HG02623 (cell line): Measurements from ENCODE around the gene ZNF653.

Experiments used
- ATAC-seq: cut with Tn5 transposase; IDR thresholded peaks from one replicate; pipeline ENCODE4 v1.9.1; 2021; ENCODE audit warnings: moderate library complexity; ENCODE audit not compliant: unreplicated experiment

ZNF653 gene

DNA sequence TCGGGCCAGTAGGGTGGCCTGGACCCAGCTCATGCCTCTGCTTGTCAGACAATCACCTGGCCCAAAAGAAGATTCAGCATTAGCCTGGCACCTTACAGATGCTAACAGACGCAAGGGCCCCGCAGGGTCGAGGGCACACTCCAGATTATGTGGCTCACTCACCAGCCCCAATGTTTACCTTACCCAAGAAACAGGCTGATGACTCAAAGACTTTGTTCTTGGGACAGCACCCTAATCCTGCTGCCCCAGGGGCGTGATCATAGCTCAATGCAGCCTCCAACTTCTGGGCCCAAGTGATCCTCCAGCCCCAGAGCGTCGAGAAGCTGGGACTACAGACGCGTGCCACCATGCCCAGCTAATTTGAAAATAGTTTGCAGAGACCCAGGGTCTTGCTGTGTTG lies 13.5 kb upstream of the ZNF653 start:
- ATAC-seq = no peak

DNA sequence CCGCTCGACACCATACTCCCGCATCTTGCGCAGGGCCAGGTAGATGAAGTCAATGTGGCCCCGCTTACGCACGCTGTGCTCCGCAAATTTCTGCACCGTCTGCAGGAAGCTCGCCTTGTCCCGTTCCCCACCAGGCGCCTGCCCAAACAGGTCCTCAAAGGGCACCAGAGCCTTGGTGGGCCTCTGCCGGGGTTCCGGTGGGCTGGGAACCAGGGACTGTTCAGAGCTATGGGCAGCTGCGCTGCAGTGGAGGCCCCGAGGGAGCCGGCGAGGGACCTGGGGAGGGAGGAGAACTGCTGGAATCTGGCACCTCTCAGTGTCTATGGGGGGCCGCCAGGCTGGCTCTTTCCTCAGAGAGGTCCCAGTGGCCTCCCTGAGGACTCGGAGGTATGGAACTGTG lies 8.3 kb upstream of the ZNF653 start:
- no peak for ATAC-seq

DNA sequence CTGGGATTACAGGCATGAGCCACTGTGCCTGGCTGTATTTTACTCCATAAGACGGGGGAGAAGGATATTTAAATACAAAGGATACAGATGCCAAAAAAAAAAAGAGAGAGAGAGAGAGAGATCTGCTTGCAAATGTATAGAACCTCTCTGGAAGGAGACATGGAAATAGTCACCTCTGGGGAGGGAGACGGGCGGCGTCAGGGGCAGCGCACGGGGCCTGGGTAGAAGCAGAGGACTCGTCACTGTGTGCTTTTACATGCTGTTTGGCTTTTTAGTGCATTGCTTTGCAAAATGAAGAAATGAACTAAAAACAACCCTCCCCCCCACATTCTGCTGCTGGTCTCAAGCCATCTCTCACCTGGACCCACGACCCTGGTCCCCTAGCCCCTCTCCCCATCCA lies 4.8 kb upstream of the ZNF653 start:
- no peak for ATAC-seq

DNA sequence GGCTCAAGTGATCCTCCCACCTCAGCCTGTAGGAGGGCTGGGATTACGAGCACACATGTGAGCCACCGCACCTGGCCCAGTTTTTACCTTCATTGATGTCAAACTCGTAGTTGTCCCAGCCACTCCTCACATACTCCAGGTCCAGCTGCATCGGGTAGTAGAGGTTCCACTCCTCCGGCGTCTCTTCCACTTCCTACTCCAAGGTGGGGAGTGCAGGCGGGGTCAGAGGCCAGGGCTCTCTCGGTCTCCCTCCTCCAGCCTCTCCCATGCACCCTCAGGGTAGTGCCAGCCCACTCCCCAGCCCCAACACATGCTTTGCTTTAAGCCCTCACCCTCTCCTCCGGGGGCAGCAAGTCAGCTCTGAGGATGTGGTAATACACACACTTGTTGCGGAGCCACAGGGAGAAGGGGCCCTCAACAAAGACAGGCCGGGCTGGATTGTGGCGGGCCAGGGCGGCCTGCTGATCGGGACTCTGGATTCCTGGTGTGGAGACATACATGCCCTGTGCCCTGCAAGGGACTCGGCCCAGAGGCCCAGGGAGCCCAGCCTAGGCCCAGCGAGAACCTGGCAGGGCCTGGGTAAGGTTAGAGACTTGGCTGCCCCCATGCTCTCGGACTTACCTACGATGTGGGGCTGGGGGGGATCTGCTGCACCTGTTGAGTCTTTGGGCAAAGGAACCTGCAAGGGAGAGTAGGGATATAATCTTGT lies 1.9 kb upstream of the ZNF653 start:
- no peak for ATAC-seq

DNA sequence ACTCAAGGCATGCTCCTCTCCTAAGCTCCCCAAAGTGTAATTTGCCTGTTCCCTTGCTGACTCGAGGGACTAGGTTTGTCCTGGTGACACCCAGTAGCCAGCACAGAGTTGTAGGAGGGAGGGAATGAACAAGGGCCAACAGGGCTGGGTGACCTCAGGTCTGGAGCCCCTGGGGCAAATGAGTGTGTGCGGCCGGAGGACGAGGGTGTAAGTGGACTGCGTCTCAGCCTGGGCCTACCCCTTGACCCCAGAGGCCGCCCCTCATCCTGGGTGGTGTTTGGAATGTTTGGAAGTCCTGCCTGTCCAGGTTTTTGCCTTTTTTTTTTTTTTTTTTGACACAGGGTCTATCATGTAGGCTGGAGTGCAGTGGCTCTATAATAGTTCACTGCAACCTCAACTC lies 1.3 kb upstream of the ZNF653 start:
- no peak for ATAC-seq

DNA sequence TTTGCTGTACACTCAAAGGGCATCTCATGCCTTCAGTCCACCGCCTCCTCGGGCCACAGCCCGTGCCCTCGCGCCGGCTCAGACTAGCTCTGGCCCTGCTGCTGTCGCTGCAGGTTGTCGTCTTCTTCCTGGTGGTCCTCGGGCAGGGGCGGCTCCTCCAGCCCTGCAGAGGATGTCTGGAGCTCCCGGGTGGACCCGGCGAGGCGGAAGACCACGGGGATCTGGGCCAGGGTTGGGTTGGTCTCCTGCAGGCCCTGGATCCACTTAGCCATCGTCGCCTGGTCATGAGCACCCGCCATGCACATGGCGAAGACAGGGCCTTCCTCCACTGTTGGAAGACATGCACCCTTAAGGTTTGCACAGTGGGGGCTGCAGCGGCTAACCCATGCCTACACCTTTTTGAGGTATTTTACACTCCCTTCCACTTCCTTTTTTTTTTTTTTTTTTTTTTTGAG lies 489 bp upstream of the ZNF653 start:
- ATAC-seq = peak; percentile 5

DNA sequence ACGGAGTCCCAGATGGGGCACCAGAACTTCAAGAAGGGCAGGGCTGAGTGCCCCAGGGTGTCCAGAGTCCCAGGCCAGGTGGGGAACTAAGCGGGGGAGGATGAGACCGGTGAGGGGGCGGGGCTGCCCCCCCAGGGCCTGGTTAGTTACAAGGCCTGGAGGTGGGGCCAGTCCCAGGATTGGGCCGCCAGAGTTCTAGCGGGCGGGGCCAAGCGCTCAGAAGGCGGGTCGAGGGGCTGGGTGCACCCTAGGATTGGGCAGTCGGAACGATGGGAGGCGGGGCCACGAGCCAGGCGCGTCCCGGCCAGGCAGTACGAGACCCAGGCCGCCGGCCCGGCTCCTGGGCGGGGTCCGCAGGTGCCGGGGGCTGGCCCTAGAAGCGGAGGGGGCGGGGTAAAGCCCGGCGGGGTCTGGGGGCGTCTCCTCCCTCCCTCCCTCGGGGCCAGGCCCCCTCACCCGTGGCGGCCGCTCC lies 571 bp downstream of the ZNF653 start:
- peak; percentile 86 for ATAC-seq

DNA sequence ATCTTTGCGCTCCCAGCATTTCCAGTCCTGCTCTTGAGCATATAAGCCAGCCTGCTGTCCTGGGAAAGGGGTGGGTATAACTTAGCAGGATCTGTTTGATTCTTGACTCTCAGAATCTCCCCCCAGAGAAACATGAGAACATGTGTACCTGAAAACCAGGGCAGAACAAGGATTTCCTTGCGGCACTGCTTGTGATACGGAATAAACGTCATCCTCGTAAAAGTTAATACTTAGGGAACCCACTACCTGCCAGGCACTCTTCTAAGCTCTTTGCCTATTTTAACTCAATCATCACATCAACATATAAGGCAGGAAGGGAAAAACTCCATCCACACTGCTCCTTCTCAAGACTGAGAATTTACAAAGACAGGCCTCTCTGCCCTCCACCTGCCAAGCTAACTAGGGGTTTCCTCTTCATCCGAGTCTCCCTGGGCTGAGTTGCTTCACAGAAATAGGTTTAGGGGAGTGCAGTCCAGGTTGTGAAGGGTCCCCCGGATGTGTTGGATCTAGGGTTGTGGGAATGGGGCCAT lies 1.1 kb downstream of the ZNF653 start:
- no peak for ATAC-seq

DNA sequence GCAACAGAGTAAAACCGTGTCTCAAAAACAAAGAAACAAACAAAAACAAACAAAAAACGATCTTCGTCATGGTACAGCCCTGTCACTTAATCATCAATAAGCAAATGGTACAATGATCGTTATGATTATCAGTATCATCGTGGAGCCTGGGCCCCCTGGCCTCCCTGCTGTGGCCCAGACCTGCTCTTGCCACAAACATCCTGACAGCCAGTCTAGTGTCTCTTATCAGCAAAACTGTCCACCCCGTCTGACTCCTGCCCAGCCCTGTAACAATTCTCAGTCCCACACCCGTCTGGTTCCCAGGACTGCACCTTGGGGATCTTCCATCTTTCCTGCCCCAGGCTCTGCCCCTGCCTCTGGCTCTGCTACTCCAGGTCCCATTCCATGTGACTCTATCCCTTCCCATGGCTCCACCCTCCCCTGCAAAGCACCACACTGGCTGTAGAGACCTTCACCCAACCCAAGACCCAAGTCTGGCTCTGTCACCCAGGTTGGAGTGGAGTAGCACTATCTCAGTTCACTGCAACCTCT lies 5.7 kb downstream of the ZNF653 start:
- ATAC-seq = no peak

DNA sequence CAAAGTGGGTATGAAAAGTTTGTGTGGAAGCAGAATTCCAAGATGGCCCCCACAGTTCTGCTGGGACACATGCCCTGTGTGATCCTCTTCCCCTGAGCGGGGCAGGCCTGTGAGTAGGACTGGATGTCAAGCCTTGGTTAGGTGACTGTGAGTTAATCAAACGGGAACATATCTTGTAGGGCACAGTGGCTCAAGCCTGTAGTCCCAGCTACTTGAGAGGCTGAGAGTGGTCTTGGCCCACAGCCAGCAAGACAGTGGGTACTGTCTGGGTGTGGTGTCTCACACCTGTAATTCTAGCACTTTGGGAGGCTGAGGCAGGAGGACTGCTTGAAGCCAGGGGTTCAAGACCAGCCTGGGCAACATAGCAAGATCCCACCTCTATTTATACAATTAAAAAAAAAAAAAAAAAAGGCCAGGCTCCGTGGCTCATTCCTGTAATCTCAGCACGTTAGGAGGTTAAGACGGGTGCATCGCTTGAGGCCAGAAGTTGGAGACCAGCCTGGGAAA lies 6.4 kb downstream of the ZNF653 start:
- no peak for ATAC-seq

DNA sequence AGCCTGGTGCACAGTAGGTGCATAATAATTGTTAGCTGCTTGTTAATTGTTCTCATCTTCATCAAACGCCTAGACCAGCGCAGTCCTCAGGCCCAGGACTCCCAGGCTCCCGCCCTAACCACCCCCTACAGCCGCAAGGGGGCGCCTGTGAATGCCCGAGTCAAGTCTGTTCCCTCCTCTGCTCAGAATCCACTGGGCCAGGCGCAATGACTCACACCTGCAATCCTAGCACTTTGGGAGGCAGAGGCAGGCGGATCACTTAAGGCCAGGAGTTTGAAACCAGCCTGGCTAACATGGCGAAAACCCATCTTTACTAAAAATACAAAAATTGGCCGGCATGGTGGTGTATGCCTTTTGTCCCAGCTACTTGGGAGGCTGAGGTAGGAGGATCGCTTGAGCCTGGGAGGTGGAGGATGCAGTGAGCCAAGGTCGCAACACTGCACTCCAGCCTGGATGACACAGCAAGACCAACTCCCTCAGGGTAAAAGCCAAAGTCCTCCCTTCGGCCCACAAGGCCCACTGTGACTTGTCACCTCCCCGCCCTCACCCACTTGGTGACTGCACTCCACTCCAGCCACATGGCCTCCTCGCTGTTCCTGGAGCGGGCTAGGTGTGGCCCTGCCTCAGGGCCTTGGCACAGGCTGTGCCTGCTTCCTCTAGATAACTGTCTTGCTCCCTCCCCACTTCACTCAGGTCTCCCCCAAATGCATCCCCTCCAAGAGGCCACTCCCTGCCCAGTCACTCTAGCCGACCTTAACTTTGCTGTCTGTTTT lies 9.1 kb downstream of the ZNF653 start:
- no peak for ATAC-seq

DNA sequence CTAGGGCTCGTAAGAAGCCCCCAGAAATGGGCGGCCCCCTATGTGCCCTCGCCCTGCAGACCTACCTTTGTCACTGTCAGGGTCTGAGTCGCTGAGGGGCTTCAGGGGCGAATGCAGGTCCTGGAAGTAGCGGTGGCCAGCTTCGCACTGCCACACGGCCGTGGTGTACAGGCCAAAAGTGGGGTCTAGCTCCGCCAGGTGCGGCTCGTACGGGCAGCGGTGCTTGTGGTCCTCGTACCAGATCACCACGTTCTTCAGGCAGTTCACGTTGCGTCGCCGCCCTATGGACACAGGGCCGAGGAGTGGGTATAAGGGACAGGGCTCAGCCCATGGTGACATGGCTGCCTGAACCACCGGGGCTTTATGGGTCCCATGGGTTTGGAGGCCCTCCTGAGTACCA lies 9.8 kb downstream of the ZNF653 start:
- ATAC-seq = no peak

DNA sequence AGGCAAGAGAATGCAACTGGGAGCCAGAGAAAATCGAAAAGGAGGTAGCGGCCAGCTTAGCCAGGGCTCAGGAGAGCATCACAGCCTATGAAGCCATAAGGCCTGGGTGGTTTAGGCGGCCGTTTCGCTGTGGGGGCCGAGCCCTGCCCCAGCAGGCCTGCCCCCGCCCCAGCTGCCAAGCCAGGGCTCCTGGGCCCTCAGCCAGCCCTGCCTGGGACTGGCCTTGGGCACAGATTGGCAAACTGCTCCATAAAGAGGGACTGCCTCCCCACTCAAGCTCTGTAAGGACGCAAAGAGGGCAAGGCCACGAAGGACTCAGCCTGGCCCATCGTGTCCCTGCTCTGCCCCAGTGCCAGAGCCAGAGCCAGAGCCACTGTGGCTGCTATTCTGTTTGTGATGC lies 10.2 kb downstream of the ZNF653 start:
- no peak for ATAC-seq

DNA sequence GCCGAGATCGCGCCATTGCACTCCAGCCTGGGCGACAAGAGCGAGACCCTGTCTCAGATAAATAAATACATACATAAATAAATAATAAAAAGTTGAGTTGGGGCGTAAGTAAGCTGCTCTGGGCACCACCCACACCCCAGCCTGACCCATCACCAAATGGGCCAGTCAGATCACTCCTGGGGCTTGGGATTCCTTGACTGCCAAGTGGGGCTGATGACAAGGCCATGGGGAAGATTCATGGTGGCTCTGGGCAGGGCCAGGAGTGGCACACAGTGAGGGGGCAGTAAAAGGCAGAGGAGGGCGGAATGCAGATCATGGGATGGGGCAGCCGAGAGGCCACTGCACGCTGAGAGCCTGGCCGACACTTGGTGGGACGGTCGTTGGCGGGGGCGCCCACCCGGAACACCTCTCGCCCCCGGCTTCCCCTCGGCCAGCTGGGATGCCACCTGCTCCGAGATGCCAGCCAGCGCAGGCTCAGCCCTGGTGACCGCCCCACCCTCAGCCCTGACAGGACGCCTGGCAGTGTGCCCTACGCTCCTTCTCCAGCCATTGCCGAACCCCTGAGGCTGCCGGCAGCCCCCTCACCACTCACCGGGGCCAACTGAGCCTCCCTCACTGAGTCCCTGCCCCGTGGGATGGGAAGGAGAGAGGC lies 10.9 kb downstream of the ZNF653 start:
- ATAC-seq = no peak

DNA sequence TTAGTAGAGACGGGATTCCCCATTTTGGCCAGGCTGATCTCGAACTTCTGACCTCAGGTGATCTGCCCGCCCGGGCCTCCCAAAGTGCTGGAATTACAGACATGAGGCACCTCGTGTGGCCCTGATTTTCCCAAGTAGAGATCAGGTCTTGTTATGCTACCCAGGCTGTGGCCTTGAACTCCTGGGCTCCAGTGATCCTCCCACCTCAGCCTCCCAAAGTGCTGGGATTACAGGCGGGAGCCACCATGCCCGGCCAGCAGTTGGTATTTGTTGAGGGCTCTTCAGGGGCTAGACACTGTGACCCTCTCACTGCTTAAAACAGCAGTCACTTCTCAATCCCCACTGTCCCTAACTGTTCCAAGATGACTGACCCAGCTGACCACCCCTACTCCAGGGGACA lies 16.3 kb downstream of the ZNF653 start:
- no peak for ATAC-seq

DNA sequence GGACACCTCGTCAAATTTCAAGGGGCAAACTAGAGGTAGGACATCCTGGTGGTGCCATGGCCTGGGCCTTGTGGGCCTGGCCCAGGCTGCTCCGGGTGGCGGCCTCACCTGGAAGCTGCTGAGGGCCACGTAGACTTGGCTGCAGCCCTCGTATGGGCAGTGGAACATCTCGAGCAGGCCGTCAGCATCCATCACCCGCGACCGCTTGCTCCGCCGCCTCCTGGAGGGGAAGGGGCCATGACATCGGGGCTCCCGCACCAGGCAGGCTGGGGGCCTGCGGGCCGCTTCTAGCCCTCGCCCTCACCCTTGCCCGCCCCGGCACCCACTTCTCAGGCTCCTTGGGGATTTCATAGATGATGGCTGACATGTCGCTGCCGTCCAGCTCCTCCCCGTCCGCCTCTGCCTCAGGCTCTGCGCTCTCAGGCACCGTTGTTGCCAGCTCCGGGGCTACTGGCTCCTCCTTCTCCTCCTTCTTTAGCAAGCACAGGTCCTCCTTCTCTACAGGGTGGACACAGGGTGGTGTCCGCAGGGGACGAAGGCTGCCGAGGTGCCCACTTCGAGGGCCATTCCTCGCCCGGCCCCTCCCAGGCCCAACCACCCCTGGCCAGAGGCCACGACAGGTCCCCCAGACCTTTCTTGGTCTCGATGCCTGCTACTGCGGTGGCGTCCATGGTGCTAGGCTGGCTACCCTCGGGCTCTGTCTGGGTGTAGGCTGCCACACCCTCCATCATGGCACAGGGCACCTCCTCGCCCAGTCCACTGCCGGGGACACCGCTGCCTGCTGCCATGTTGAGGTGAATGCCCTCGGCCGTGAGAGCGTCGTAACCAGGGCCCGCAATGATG lies 18.8 kb downstream of the ZNF653 start:
- ATAC-seq = no peak

DNA sequence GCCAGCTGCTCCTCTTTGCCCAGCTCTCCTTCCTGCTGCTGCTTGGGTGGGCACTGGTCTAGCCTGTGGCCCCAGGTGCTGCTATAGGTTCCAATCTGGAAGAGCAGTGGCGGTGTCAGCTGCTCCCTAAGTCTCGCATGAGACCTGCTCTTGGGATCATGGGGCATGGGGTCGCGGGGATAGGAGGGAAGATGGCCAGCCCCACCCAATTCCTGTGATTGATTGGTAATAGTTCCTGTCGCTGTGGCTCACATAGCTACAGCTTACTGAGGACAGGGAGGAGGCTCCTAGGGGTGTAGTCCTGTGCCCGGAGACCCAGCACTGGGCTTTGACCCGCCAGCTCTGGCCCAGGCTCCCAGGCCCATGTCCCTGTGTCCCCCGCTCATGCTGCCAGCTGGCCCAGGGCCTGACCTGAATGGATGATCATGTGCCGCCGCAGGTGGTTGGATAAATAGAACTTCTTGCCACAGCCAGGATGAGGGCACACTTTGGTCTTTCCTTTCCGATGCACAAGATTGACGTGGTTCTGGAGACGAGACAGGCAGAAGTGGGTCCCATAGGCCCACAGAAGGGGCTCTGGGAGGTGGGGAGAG lies 20.3 kb downstream of the ZNF653 start:
- no peak for ATAC-seq

DNA sequence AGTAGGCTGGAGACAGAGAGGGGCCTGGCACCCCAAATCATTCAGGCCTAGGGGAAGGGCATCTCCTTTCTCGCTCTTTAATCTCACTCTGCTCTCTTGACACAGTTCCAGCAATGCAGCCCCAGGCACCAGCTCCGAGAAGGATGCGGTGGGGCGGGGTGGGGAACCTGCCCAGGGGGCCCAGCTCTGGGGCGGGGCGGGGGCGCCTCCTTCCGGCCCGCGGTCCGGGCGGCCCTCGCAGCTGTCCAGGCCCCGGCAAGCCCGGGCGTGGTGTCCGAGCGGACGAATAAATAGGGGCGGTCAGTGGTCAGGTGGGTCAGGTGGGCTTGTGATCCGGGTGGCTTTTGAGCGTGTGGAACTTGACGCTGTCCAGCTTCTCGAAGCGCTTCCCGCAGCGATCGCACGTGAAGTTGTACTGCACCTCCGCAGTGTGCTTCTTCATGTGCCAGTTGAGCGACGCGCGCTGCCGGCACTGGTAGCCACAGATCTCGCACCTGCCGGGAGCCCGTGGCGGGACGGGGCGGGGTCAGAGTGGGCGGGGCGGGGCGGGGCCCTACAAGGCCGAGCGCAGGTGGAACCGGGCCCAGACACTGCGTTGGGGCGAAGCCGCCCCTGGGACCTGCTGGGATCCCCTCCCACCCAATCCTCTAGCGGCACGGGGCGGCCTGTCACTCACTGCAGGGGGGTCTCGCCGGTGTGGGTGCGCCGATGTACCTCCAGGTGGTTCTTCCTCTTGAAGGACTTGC lies 22.1 kb downstream of the ZNF653 start:
- no peak for ATAC-seq

DNA sequence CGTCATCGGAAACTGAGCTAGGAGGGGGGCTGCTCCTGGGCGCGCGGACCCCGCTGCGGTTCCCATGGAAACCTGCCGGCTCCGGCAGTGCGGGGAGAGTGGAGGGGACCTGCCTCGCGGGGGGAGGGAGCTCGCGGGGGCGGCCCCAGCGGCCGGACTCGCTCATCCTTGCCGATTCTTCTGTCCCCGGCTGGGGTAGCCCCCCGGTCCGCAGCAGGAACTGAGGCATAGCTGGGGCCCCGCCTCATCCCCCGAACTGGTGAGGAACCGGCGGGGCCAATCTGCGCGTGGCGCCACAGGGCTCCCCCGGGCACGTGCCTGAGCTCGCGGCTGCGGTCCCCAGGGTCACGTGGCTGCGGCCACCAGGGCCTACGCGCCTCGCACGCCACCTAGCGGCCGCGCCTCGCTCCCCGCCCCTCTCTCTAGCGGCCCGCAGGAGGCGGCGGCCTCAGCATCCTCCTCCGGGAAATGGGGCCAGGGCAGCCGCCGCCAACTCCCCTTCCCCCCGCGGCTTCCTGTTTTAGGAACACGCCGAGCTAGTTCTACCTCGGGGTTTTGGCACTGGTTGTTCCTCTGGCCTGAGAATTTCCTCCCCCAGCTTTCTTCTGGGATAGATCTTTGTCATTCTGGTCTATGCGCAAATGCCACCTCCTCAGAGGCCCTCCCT lies 23.1 kb downstream of the ZNF653 start:
- peak; percentile 43 for ATAC-seq
